Measurements from ENCODE around the gene NR2F6. TPM values are rescaled to one million over a fixed set of nuclear protein-coding genes. Genes with fewer than 3 reads are reported as not detected.

Gene NR2F6
- total and polyA plus RNA-seq, 2 of the 4 experiments (the other 2 are of a cell fraction), result 8.4 to 20.5 TPM

- WGBS, 2 experiments (ENCODE audit: extremely low coverage in 2 of 2, insufficient read length in 1 of 2), result 100% methylated on average over 12 of the region's 27 CpGs; no CpG with 5 or more reads in 1 of the 2 experiments
Observed at GRCh38 chr19:17205237-17206140, 40.2 kb downstream of the NR2F6 start.

More at GRCh38 chr19:17205237-17206140, 40.2 kb downstream of the NR2F6 start:
- peaks cover 6 to 31% of the 10 kb centered on the region in 2 experiments; a peak in 3 of 4 replicates for H3K79me1 ChIP-seq (ENCODE audit: low read depth in 1 of 2, low read length in 2 of 2)
- ATAC-seq (ENCODE audit: low read depth), result peak; percentile 59
- H3K4me3 ChIP-seq (ENCODE audit: insufficient read depth, low read depth, low read length), result no peak overlapping the region
- H3K36me3 ChIP-seq (ENCODE audit: control insufficient read depth, insufficient read depth, low read length), result peaks cover 82% of the 10 kb centered on the region
- H2BK20ac ChIP-seq (ENCODE audit: low read depth, low read length), result no peak overlapping the region
- no peak overlapping the region for H3K4me2 ChIP-seq (ENCODE audit: low read depth, low read length)
- H3K27me3 ChIP-seq (ENCODE audit: control insufficient read depth, insufficient read depth, low read length), result no peaks in the 10 kb centered on the region
- H2AFZ ChIP-seq (replicated peaks; ENCODE audit: low read length, poor library complexity), result peak overlapping the region; percentile 49
- no peak overlapping the region for H2BK15ac ChIP-seq (ENCODE audit: low read depth, low read length)
- no peak overlapping the region for H3K56ac ChIP-seq (ENCODE audit: extremely low read depth, insufficient read depth, low read length)
- TF ChIP-seq ELK1 (IDR thresholded peaks at IDR 0.05; ENCODE audit: borderline replicate concordance, low read depth, low read length) (no peak), MXI1 (IDR thresholded peaks at IDR 0.05; ENCODE audit: borderline replicate concordance, low read depth, low read length) (no peak), SMC3 (IDR thresholded peaks at IDR 0.05; ENCODE audit: low read depth, low read length) (peak; percentile 51), CTCF (conservative IDR thresholded peaks at IDR 0.05; ENCODE audit: low read depth, low read length) (peak; percentile 56), RAD21 (IDR thresholded peaks at IDR 0.05; ENCODE audit: low read length) (peak; percentile 54)
- H3K14ac ChIP-seq (replicated peaks; ENCODE audit: low read depth, low read length), result no peak overlapping the region
- H2BK5ac ChIP-seq (ENCODE audit: low read depth, low read length, poor library complexity, severe bottlenecking), result no peak overlapping the region
- no peak overlapping the region for H4K5ac ChIP-seq (ENCODE audit: low read depth, low read length)
- no peak overlapping the region for H3K27ac ChIP-seq (ENCODE audit: insufficient read depth, low read length)
- H2AK5ac ChIP-seq (ENCODE audit: low read depth, low read length), result no peak overlapping the region
- no peak overlapping the region for H2BK120ac ChIP-seq (ENCODE audit: low read depth, low read length)
- no peak overlapping the region for H3K4ac ChIP-seq (ENCODE audit: low read depth, low read length)
- no peak overlapping the region for H3K18ac ChIP-seq (ENCODE audit: low read depth, low read length)
- H3K4me1 ChIP-seq (ENCODE audit: control insufficient read depth, insufficient read depth, low read length), result no peaks in the 10 kb centered on the region
- no TSS peak for BruUV-seq (replicated peaks)
- no peaks in the 10 kb centered on the region for H3K9me3 ChIP-seq (ENCODE audit: control insufficient read depth, insufficient read depth, low read length)
- no peak overlapping the region for H4K8ac ChIP-seq (ENCODE audit: low read depth in 2 of 2, low read length in 2 of 2)
- DNase-seq, result peak; percentile 34
- dilution Hi-C loops (cut with HindIII; ENCODE audit: low sequenced_read_pairs, unreplicated experiment), result no loop called here
- CTCF ChIA-PET, result interaction anchor here (0.6 to 1.0 kb wide), 3 partner anchors 11 to 654 kb away, joined by 3 to 4 read pairs (median 3); no protein-coding TSS in a partner anchor
- H3K9ac ChIP-seq (ENCODE audit: low read depth, low read length), result no peak overlapping the region
- H4K91ac ChIP-seq (ENCODE audit: insufficient read depth, low read depth, low read length), result no peak overlapping the region
- peaks cover 11% of the 10 kb centered on the region for H3K9me1 ChIP-seq (ENCODE audit: insufficient read depth, low read length)
- intact Hi-C loops (cut with micrococcal nuclease), result loop anchor here (1.0 kb wide), 1 partner anchor 77 kb away; no protein-coding TSS in a partner anchor
- no peak overlapping the region for H3K23ac ChIP-seq (ENCODE audit: low read depth, low read length)
- H4K20me1 ChIP-seq (ENCODE audit: insufficient read depth, low read length), result peaks cover 19% of the 10 kb centered on the region
- POLR2A ChIA-PET (ENCODE audit: unreplicated experiment), result no interaction called here
- in situ Hi-C loops (cut with MboI; ENCODE audit: low sequenced_read_pairs), result loop anchor here (10.0 kb wide), 1 partner anchor 79 kb away; the partner anchor contains the start of gene ANKLE1
- H2AK9ac ChIP-seq (replicated peaks; ENCODE audit: low read depth, low read length, poor library complexity), result peak overlapping the region; percentile 24

Measured in IMR-90 (cell line).